Measurements from ENCODE around the gene MAP6. TPM values are rescaled to one million over a fixed set of nuclear protein-coding genes. Genes with fewer than 3 reads are reported as not detected.

MAP6 gene
- total and polyA plus RNA-seq, 2 experiments from 2014 or later: 0.31 to 1.2 TPM

DNA sequence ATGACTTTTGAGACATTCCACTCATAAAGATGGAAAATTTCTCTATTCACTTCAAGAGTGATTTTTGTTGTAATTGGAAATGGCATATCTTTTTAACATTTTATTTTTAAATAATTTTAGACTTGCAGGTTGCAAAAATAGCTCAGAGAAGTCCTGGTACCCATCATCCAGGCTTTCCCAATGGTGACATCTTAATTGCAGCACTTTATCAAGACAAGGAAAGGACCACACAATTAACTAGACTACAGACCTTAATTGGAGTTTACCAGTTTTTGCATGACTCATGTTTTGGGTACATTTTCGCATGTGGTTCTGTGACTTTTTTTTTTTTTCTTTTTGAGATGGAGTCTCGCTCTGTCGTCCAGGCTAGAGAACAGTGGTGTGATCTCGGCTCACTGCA is 23.0 kb upstream of the MAP6 start:
- Mint-ChIP-seq H3K4me1 (no peaks in the 10 kb centered on the region), H3K4me3 (no peak overlapping the region), H3K27ac (no peak overlapping the region), H3K9me3 (no peaks in the 10 kb centered on the region), H3K27me3 (ENCODE audit: insufficient read depth, low read depth, poor library complexity) (peaks cover 1% of the 10 kb centered on the region), H3K36me3 (ENCODE audit: low read depth) (no peaks in the 10 kb centered on the region)
- Histone ChIP-seq H3K4me2 (no peak overlapping the region), H3K4me1 (ENCODE audit: insufficient read depth) (no peaks in the 10 kb centered on the region), H3K27ac (ENCODE audit: low read depth) (no peak overlapping the region), H3K27me3 (ENCODE audit: insufficient read depth) (no peaks in the 10 kb centered on the region), H3K4me3 (no peak overlapping the region), H3F3A (replicated peaks; ENCODE audit: low read depth) (no peaks in the 10 kb centered on the region), H2AFZ (no peak overlapping the region), H3K9me2 (ENCODE audit: insufficient read depth) (peaks cover 3% of the 10 kb centered on the region; the same call in 1 of the 2 replicates), H3K79me2 (replicated peaks; ENCODE audit: insufficient read depth) (no peaks in the 10 kb centered on the region), H3K36me3 (ENCODE audit: insufficient read depth) (no peaks in the 10 kb centered on the region), H4K20me1 (replicated peaks; ENCODE audit: insufficient read depth) (no peaks in the 10 kb centered on the region)
- ATAC-seq (no peak), DNase-seq (ENCODE audit: low spot score) (no peak)
- TF ChIP-seq CREB1 (CRISPR knock-in tag; IDR thresholded peaks at IDR 0.05; ENCODE audit: low read depth) (no peak), EZH2phosphoT487 (IDR thresholded peaks at IDR 0.05; ENCODE audit: unreplicated experiment) (no peak), POLR2AphosphoS5 (IDR thresholded peaks at IDR 0.05; ENCODE audit: low read depth) (no peak), ZNF331 (CRISPR knock-in tag; IDR thresholded peaks at IDR 0.05; ENCODE audit: low read depth) (no peak), JUNB (IDR thresholded peaks at IDR 0.05; ENCODE audit: unreplicated experiment) (no peak), NANOG (IDR thresholded peaks at IDR 0.05; ENCODE audit: borderline replicate concordance) (no peak), EZH2 (IDR thresholded peaks at IDR 0.05; ENCODE audit: low read depth, unreplicated experiment) (no peak)
- TF ChIP-seq, protein P1, sequence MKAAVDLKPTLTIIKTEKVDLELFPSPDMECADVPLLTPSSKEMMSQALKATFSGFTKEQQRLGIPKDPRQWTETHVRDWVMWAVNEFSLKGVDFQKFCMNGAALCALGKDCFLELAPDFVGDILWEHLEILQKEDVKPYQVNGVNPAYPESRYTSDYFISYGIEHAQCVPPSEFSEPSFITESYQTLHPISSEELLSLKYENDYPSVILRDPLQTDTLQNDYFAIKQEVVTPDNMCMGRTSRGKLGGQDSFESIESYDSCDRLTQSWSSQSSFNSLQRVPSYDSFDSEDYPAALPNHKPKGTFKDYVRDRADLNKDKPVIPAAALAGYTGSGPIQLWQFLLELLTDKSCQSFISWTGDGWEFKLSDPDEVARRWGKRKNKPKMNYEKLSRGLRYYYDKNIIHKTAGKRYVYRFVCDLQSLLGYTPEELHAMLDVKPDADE (IDR thresholded peaks at IDR 0.05): no peak
- TF ChIP-seq, protein P2, sequence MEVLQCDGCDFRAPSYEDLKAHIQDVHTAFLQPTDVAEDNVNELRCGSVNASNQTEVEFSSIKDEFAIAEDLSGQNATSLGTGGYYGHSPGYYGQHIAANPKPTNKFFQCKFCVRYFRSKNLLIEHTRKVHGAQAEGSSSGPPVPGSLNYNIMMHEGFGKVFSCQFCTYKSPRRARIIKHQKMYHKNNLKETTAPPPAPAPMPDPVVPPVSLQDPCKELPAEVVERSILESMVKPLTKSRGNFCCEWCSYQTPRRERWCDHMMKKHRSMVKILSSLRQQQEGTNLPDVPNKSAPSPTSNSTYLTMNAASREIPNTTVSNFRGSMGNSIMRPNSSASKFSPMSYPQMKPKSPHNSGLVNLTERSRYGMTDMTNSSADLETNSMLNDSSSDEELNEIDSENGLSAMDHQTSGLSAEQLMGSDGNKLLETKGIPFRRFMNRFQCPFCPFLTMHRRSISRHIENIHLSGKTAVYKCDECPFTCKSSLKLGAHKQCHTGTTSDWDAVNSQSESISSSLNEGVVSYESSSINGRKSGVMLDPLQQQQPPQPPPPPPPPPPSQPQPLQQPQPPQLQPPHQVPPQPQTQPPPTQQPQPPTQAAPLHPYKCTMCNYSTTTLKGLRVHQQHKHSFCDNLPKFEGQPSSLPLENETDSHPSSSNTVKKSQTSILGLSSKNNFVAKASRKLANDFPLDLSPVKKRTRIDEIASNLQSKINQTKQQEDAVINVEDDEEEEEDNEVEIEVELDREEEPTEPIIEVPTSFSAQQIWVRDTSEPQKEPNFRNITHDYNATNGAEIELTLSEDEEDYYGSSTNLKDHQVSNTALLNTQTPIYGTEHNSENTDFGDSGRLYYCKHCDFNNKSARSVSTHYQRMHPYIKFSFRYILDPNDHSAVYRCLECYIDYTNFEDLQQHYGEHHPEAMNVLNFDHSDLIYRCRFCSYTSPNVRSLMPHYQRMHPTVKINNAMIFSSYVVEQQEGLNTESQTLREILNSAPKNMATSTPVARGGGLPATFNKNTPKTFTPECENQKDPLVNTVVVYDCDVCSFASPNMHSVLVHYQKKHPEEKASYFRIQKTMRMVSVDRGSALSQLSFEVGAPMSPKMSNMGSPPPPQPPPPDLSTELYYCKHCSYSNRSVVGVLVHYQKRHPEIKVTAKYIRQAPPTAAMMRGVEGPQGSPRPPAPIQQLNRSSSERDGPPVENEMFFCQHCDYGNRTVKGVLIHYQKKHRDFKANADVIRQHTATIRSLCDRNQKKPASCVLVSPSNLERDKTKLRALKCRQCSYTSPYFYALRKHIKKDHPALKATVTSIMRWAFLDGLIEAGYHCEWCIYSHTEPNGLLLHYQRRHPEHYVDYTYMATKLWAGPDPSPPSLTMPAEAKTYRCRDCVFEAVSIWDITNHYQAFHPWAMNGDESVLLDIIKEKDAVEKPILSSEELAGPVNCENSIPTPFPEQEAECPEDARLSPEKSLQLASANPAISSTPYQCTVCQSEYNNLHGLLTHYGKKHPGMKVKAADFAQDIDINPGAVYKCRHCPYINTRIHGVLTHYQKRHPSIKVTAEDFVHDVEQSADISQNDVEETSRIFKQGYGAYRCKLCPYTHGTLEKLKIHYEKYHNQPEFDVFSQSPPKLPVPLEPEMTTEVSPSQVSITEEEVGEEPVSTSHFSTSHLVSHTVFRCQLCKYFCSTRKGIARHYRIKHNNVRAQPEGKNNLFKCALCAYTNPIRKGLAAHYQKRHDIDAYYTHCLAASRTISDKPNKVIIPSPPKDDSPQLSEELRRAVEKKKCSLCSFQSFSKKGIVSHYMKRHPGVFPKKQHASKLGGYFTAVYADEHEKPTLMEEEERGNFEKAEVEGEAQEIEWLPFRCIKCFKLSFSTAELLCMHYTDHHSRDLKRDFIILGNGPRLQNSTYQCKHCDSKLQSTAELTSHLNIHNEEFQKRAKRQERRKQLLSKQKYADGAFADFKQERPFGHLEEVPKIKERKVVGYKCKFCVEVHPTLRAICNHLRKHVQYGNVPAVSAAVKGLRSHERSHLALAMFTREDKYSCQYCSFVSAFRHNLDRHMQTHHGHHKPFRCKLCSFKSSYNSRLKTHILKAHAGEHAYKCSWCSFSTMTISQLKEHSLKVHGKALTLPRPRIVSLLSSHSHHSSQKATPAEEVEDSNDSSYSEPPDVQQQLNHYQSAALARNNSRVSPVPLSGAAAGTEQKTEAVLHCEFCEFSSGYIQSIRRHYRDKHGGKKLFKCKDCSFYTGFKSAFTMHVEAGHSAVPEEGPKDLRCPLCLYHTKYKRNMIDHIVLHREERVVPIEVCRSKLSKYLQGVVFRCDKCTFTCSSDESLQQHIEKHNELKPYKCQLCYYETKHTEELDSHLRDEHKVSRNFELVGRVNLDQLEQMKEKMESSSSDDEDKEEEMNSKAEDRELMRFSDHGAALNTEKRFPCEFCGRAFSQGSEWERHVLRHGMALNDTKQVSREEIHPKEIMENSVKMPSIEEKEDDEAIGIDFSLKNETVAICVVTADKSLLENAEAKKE (CRISPR knock-in tag; IDR thresholded peaks at IDR 0.05): no peak
- TF ChIP-seq, protein P3, sequence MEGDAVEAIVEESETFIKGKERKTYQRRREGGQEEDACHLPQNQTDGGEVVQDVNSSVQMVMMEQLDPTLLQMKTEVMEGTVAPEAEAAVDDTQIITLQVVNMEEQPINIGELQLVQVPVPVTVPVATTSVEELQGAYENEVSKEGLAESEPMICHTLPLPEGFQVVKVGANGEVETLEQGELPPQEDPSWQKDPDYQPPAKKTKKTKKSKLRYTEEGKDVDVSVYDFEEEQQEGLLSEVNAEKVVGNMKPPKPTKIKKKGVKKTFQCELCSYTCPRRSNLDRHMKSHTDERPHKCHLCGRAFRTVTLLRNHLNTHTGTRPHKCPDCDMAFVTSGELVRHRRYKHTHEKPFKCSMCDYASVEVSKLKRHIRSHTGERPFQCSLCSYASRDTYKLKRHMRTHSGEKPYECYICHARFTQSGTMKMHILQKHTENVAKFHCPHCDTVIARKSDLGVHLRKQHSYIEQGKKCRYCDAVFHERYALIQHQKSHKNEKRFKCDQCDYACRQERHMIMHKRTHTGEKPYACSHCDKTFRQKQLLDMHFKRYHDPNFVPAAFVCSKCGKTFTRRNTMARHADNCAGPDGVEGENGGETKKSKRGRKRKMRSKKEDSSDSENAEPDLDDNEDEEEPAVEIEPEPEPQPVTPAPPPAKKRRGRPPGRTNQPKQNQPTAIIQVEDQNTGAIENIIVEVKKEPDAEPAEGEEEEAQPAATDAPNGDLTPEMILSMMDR (conservative IDR thresholded peaks at IDR 0.05; ENCODE audit: low read depth in 2 of 2): no peak
